Raji (cell line): ENCODE data around the gene INTS6.

Experiments used
- POLR2A ChIP-seq: IDR thresholded peaks from 2 replicates; pipeline ENCODE4 v1.6.1; 2011; ENCODE audit warnings: low read depth, low read length, control low read depth; ENCODE audit not compliant: insufficient read depth

INTS6 gene

DNA sequence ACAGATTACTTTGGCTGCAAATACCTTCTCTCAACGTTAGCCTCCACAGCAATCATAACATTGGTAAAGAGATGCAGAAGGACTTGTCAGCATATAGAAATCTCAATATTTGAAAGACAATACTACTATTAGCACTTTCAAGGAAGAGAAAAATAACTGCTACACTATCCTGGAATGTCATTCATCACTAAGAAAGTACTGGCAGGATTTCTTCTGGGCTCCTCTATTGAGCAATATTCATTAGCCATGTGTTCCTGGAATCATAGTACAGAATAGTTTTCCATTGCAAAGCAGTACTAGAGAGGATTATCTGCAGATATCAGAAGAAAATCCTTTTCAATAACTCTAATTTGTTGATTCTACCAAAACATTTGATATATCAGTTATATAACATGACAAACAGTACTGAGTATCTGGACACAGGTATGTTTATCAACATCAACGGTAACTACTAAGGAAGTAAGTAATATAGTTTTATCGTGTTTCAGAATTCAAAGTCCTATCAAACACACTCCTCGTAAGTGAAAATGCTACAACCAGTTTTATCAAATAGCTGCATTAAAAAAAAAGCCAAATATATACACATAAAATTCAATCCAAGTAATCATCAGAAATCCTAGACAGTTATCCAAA lies 27.3 kb downstream of the INTS6 start:
- TF ChIP-seq POLR2A: no peak

DNA sequence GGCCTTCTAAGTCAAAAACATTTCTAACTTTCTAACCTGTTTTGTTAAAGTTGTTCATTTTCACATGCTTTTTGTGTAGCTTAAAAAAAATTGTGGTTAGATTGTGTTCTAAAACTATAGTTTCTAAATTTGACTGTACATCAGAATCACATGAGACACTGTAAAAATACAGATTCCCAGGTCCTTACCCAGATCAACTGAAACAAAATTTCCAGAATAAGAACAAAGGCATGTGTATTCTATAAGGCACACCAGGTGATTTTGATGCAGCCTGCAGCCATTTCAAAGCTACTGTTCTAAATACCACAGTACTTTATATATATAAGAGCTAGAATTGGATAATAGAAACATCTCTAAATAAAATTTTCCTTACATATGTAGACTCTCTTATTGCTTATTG lies 29.1 kb downstream of the INTS6 start:
- TF ChIP-seq POLR2A: no peak

GRCh38 chr13:51422484-51422883 lies 30.4 kb downstream of the INTS6 start:
- no peak for TF ChIP-seq POLR2A

DNA sequence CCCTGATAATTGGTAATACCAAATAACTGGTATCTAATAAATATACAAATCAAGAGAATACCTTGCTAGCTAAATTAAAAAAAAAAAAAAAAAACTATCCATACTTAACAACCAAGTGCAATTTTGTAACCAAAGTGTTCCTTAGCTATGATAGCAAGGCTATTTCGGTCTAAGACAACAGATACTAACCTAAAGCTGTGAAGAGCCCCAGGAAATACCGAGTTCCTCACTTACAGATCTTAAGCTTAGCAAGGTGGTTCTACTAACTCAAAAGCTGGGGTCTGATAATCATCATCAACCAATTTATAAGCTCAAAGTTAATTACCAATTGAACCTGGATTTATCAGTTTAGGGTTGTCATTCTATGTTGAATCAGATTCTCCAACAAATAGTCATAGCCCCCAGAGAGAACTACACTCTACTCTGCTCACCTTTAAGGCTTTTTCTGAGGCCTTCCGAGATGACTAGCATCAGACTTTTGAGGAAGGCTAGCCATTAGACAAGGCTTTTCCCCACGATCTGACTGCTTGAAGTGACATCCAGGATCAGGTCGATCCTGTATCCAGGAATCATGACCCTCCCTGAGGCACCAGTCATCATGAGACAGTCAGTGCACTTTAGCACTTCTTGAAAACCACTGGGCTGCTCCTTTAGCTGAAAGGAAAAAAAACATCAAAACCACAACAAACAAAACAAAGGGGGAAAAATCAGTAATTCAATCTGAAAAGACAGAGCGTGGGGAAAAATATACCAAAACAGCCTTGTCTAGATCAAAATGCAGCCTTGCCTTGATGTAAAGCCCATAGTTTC lies 31.9 kb downstream of the INTS6 start:
- no peak for TF ChIP-seq POLR2A

- no peak for TF ChIP-seq POLR2A
These were observed 33.7 kb downstream of the INTS6 start for GRCh38 chr13:51419001-51419636.

DNA sequence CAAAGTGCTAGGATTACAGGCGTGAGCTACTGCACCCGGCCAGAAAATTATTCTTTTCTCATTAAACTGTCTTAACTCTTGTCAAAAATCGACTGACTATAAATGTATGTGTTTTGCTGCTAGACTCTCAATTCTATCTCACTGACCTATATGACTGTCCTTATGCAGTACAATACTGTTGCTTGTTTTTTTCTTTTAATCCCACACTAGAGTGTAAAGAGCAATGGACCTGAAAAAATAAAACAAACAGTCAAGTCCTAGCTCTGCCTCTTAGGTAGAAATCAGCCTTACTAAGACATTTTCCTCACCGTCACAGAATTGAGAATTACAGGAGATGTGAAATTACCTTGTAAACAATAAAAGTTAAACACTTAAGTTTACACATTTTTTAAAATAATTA lies 35.1 kb downstream of the INTS6 start:
- no peak for TF ChIP-seq POLR2A

GRCh38 chr13:51416107-51416506 lies 36.7 kb downstream of the INTS6 start:
- TF ChIP-seq POLR2A: no peak

DNA sequence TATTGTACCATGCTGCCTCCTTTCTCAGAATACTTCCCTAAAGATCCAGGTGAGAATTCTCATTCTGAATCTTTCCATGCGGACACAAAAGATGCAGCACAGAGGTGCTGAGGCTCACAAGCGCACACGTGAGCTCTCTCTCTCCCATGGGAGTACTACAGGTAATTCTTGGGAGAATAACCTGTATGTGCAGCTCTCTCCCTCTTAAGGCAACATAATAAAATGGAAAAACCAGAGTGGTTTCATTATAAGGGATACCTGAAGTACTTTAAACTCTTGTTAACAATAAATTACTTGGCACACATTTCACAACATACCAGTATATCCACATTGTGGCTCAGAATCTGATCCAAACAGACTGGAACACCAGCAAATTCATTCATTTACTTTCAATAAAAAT lies 40.4 kb downstream of the INTS6 start:
- TF ChIP-seq POLR2A: no peak

DNA sequence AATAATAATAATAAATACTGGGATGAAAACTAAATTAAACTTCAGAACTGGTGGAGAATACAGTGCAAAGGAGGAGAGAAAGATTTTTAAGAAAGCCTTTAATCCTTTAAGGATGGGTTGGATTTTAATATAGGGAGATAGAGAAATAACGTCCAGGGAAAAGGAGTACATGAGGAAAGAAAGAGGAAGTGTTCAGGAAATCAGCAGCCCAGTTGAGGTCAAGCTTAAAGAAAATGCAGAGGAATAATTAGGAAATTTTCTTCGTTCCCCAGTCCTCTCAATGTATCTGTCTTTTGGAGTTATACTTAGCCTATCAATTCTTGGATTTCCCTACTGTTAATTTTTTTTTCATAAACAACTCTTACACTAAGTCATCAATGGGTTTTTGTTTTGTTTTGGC lies 47.7 kb downstream of the INTS6 start:
- no peak for TF ChIP-seq POLR2A

DNA sequence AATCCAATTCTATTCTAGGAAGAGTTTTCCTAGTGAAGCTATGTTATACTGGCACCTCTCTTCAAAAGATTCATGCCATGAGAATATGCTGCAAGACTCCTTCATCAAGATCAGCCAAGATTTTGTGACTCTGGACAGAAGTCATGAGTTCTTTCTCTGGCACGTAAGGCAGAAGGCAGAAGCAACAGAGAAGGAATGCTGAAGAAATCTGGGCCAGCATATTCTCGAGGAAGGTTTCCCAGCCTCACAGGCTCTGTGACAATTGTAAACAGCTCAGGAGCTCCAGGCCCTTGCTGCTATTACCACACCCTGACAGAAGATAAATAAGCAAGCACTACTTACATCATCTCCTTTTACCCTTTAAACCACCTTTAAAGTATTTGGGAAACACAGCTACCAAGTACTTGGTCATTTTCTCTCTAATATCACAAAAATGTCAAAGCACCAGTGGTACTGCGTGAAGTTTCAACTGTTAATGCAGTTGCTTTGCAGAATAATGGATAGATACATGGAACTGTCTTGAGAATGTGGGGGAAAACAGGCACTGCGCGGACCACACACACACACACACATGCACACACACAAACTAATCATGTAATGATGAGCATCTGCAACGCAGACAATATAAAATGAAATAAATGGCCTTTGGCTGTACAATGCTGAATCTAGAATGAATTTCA lies 55.4 kb downstream of the INTS6 start:
- no peak for TF ChIP-seq POLR2A

DNA sequence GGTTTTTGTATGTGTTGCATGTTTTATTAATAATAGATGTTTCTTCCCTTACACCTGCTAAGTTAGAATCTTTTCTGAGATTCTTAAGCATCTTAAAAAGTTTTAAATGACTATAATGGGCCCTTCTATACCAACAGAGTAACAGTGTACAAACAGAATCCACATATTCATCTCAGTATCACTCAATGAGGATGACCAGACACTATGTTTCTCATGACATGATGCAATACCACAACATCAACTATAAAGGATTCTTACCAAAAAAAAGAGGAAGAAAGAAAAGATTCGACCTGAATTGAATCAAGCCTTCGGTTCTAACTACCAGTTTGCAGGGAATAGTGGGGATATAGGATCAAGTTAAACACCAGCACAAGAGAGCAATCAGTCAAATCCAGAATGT lies 56.5 kb downstream of the INTS6 start:
- TF ChIP-seq POLR2A: no peak

- no peak for TF ChIP-seq POLR2A
These were observed 58.1 kb downstream of the INTS6 start for GRCh38 chr13:51394724-51395123.

DNA sequence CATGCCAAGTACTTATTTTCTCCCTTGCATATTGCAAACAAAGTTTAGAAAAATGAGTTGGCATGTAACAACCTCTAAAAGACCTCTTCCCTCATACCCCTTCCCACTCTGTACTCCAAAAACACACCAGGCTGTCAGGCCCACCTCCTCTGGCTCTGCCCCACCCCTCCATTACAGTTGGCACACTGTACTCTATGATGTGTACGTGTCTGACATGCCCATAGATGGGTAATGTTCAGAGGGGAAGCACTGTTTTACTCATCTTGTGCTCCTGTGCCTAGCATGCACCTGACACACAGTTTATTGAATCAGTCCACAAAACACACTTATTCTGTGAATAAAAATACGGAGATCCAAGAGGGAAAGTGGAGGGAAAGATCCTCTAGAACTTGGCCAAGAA lies 67.7 kb downstream of the INTS6 start:
- TF ChIP-seq POLR2A: no peak

GRCh38 chr13:51380269-51380668 lies 72.6 kb downstream of the INTS6 start:
- no peak for TF ChIP-seq POLR2A

DNA sequence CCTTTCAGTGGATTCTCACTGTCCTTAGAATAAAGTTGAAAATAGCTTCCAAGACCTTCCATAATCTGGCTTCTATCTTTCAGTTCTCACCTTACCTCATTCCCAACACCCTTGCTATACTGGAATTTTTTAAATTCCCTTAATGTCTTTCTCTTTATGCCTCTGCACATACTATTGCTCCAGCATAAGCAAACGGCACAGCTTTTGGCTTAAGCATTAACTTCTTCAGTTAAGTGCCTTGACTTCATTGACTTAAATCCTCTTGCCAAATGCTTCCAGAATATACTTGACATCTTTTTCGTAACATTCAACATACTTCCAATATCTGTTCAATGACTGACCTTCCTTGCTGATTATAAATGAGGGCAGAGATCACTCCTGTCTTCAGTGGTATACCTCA lies 79.4 kb downstream of the INTS6 start:
- TF ChIP-seq POLR2A: no peak
